Mucosa of descending colon (tissue), 3 donors: Measurements from ENCODE around the gene PPP1R37. TPM values are rescaled to one million over a fixed set of nuclear protein-coding genes. Genes with fewer than 3 reads are reported as not detected.

Source experiments
- ATAC-seq: fragments of 200-7000 bp; cut with Tn5 transposase; one replicate; pipeline ENCODE4 v1.9.1; 2020; ENCODE audit warnings: mild to moderate bottlenecking, moderate library complexity
- DNase-seq, 3 donors: peaks; one replicate each; pipeline ENCODE4 v3.0.0-alpha.2; 2020
- H3K36me3 ChIP-seq: fragments of 200-600 bp; one replicate; pipeline ENCODE4 v1.8.0; 2021; ENCODE audit warnings: low read depth, mild to moderate bottlenecking
- H3K4me1 ChIP-seq: fragments of 200-600 bp; one replicate; pipeline ENCODE4 v1.8.0; 2021; ENCODE audit warnings: low read depth, mild to moderate bottlenecking
- H3K4me3 ChIP-seq: fragments of 200-600 bp; one replicate; pipeline ENCODE4 v1.8.0; 2021; ENCODE audit warnings: mild to moderate bottlenecking
- H3K9me3 ChIP-seq: fragments of 200-600 bp; one replicate; pipeline ENCODE4 v1.8.0; 2021; ENCODE audit warnings: mild to moderate bottlenecking
- CTCF ChIP-seq: fragments of 200-600 bp; IDR thresholded peaks from one replicate; pipeline ENCODE4 v1.8.0; 2022; ENCODE audit warnings: antibody characterized with exemption, mild to moderate bottlenecking
- intact Hi-C, 2 donors: fragments of 100-400 bp; cut with DNase I in 1 of 2; cut with micrococcal nuclease in 1 of 2; formaldehyde crosslinking; loops; one replicate each; pipeline versions ENCODE4 v1.11.0 to v1.11.1; 2022; cut with DNase I, micrococcal nuclease
- total RNA-seq, 3 donors: library from RNA; stranded (reverse); fragmentation: NEBNext Ultra II Directional in 2 of 3; extraction: Animal tissue kit (Norgen Biotek cat#: 25700) in 2 of 3; gene quantifications; one replicate each; pipeline versions ENCODE4 v1.2.1 to v1.2.4, GENCODE V29; 2021 to 2023
- donor health status: DM: no; HTN: no; CAD: no; lungs with moderate emphysema.
- donor health status: DM: no; HTN: no; CAD: no.
- donor health status: DM: no; HTN: yes; CAD: no.

Gene PPP1R37
- total RNA-seq, 3 donors from 2014 or later, result 27.2 to 33.6 (median 31.7) TPM

DNA sequence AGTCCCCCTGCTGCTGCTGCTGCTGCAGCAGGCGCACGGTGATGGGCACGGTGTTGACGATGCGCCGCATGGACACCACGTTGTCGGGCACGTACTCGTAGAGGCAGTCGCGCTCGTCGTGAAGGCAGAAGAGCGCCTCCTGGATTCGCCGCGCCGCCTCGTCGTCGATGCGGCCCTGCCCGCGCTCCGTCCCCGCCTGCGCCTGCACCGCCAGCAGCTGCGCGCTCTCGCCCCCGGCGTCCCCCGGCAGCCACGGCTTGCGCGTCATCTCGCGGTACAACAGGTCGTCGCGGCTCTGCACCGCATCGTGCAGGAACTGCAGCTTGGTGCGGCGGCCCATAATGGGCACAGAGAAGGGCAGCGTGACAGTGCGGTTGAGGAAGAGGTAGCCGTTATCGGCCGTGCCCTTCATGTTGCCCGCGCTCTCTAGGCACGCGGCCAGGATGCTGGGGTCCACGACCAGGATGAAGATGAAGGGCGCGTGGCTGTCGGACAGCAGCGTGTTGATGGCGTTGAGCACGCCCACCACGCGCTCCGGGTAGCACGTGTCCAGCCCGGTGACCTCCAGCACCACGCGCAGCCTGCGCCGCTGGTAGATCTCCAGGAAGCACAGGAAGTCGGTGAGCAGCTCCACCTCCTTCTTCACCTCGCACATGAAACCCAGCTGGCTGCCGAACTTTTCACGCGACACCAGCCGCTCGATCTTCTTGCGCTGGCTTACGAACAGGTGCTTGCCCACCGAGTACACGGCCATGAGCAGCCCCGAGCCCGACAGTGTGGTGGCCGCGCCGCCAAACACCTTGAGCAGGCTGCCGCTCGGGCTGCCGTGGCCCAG is 59.7 kb downstream of the PPP1R37 start:
- H3K9me3 ChIP-seq, result no peaks in the 10 kb centered on the region
- H3K4me3 ChIP-seq, result no peak overlapping the region
- H3K36me3 ChIP-seq, result no peaks in the 10 kb centered on the region
- TF ChIP-seq CTCF, result no peak
- ATAC-seq, result peak; percentile 60
- intact Hi-C loops, result no loop called here
- peaks cover 31% of the 10 kb centered on the region for H3K4me1 ChIP-seq
- DNase-seq, result peak in 2 of 3 donors; percentile 56 to 69

DNA sequence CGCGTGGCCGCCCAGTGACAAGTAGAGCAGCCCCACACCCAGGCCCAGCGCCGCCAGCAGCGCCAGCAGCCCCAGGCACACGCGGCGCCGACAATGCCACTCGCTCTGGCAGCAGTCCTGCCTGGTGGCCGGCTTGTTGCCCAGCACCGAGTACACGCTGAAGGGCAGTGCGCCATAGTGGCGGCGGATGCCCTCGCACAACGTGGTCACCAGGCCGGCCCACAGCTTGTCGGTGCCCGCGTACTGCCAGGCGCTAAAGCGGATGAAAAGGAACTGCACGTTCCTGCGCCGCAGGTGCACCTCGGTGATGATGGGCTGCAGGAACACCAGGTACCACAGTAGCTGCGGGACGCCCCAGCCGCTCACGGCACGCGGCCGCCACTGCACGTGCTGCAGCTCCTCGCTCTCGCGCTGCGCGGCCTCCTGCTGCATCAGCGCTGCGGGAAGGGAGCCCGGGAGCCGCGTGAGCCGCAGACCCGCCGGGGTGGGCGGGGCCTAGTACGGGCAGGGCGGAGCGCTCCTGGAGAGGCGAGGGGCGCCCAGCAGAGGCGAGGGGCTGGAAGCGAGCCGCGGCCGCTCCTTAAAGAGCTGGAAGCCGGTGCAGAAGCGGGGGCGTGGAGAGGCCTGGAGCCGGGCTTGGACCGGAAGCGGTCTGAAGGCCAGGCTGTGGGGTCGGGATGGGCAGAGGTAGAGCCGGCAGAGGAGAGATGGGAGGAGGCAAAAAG is 60.5 kb downstream of the PPP1R37 start:
- H3K9me3 ChIP-seq, result no peaks in the 10 kb centered on the region
- peak; percentile 30 for ATAC-seq
- no peak overlapping the region for H3K4me3 ChIP-seq
- DNase-seq, result peak in 1 of 3 donors; percentile 55
- intact Hi-C loops, result no loop called here
- peaks cover 31% of the 10 kb centered on the region for H3K4me1 ChIP-seq
- no peaks in the 10 kb centered on the region for H3K36me3 ChIP-seq
- TF ChIP-seq CTCF, result no peak

GRCh38 chr19:45154064-45154827 is 61.3 kb downstream of the PPP1R37 start:
- ATAC-seq (peak; percentile 23), DNase-seq (no peak)
- H3K4me1 ChIP-seq, result peaks cover 31% of the 10 kb centered on the region
- no peaks in the 10 kb centered on the region for H3K9me3 ChIP-seq
- H3K4me3 ChIP-seq, result no peak overlapping the region
- no peak for TF ChIP-seq CTCF
- no peaks in the 10 kb centered on the region for H3K36me3 ChIP-seq
- intact Hi-C loops, result no loop called here

DNA sequence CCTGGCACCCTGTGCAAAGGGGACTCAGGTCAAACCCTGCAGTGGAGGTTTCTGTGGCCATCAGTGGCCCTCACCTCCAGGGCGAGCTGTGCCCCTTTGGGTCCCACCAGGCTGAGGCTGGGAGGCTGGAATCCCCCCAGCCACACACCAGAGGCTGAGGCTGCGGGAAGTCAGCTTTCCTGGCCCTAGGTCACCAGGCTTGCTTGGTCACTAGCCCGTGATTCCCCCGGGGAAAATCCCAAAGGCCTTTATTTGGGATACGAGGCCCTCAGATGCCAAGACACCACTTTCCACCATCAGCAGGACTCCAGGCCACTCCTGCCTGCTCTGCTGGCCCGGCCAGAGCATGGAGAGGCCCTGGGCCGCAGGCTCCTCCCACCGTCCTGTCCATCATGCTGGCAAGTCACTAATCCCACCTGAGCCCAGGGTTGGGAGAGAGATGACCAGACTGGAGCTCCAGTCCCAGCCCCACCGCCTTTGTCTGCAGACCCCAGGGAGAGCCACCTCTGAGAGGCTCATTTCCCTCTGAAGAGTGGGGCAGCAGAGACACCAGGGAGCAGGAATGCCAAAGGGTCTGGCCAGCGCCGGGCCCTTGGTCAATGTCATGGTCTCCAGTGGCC is 63.1 kb downstream of the PPP1R37 start:
- no peak for TF ChIP-seq CTCF
- Histone ChIP-seq H3K9me3 (no peaks in the 10 kb centered on the region), H3K4me3 (no peak overlapping the region), H3K36me3 (no peaks in the 10 kb centered on the region), H3K4me1 (peaks cover 31% of the 10 kb centered on the region)
- ATAC-seq (no peak), DNase-seq (no peak)
- intact Hi-C loops, result no loop called here

DNA sequence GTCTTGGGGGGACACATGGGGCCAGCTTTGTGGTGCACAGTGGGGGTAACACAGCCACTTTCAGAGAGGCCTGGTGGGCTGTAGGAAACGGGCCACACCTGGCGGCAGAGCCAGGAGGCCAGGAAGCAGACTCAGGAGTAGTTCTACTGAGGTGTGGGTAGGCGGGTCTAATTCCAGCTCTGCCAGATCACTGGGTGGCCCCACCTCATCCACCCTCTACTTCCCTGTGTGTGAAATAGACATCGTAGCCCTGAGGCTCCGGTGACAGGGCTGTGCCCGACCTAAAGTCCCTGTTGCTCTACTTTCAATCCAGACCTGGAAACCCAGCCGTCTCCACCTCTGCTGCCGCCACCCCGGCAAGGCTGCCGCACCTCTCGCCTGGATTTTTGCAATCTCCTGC is 63.8 kb downstream of the PPP1R37 start:
- H3K4me3 ChIP-seq, result no peak overlapping the region
- H3K4me1 ChIP-seq, result peaks cover 27% of the 10 kb centered on the region
- H3K9me3 ChIP-seq, result no peaks in the 10 kb centered on the region
- DNase-seq, result peak in 1 of 3 donors; percentile 43
- intact Hi-C loops, result no loop called here
- ATAC-seq, result peak; percentile 67
- H3K36me3 ChIP-seq, result no peaks in the 10 kb centered on the region
- no peak for TF ChIP-seq CTCF
